AG10803 (cell line): Measurements from ENCODE around the gene RAD1.

Experiments used
- DNase-seq: peaks from one replicate; pipeline ENCODE4 v3.0.0; 2010; ENCODE audit warnings: low read depth
- H3K4me3 ChIP-seq: 2 replicates; pipeline ENCODE4 v1.5.1; 2011; ENCODE audit warnings: mild to moderate bottlenecking, low read length, control low read depth
- CTCF ChIP-seq: conservative IDR thresholded peaks from 2 replicates; pipeline ENCODE4 v1.5.1; 2011; ENCODE audit warnings: mild to moderate bottlenecking, low read length, control low read depth, inconsistent platforms

RAD1 gene

GRCh38 chr5:34941936-34942335 is 26.6 kb upstream of the RAD1 start:
- TF ChIP-seq CTCF = no peak
- H3K4me3 ChIP-seq = no peak overlapping the region
- DNase-seq = no peak

GRCh38 chr5:34932947-34933346 is 17.6 kb upstream of the RAD1 start:
- no peak for DNase-seq
- TF ChIP-seq CTCF = no peak
- H3K4me3 ChIP-seq = no peak overlapping the region

GRCh38 chr5:34930870-34931269 is 15.6 kb upstream of the RAD1 start:
- no peak for DNase-seq
- TF ChIP-seq CTCF = no peak
- H3K4me3 ChIP-seq = peak overlapping the region; percentile 78

GRCh38 chr5:34930462-34930844 is 15.1 kb upstream of the RAD1 start:
- peak; percentile 38 for DNase-seq
- no peak for TF ChIP-seq CTCF
- H3K4me3 ChIP-seq = peak overlapping the region; percentile 78

GRCh38 chr5:34929720-34930461 is 14.6 kb upstream of the RAD1 start:
- H3K4me3 ChIP-seq = peak overlapping the region; percentile 78
- DNase-seq = peak; percentile 84
- no peak for TF ChIP-seq CTCF

- DNase-seq = peak; percentile 97
- TF ChIP-seq CTCF = no peak
- peak within 1 kb of the TSS; percentile 78 for H3K4me3 ChIP-seq
These were observed 13.9 kb upstream of the RAD1 start, which contains the start of gene DNAJC21 for GRCh38 chr5:34929134-34929719. DNAJC21 (plus strand) TSS chr5:34929559; CDS start chr5:34929820, 261 bp downstream.

GRCh38 chr5:34928267-34928666 is 13.0 kb upstream of the RAD1 start:
- H3K4me3 ChIP-seq = no peak overlapping the region
- no peak for TF ChIP-seq CTCF
- DNase-seq = no peak
